Fibroblast of lung (primary cell): ENCODE results near the gene CHFR.

Source experiments
- EZH2 ChIP-seq: IDR thresholded peaks from 2 replicates; pipeline ENCODE4 v1.5.1; 2012; ENCODE audit warnings: low read length, control low read depth, mild to moderate bottlenecking; ENCODE audit errors: missing control alignments
- TF ChIP-seq, protein P1 (sequence below), 2 donors: IDR thresholded peaks in 1 of 2; conservative IDR thresholded peaks in 1 of 2; 1 replicate in 1 of 2; 2 replicates in 1 of 2; pipeline ENCODE4 v1.5.1; 2011 to 2012; ENCODE audit warnings: low read length in 2 of 2, control low read depth in 1 of 2, inconsistent platforms in 1 of 2, low read depth in 1 of 2, mild to moderate bottlenecking in 1 of 2

DNA sequence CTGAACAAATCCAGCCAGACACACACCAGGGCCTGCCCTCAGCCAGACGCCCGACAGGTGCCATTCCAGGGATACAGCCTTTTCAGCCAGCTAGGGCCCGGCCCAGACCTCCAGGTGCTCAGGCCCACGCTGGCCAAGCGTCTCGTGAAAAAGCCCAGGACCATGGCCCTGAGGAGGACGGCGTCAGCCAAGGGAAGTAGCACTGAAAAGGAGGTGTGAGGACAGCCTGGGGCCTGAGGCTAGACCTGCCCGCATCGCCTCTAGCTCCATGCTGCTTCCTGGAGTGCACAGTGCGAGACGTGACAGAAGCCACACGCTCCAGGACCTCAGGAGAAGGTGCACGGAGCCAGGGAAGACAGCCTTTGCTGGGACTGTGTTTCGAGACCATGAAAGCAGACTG lies 88.6 kb downstream of the CHFR start:
- TF ChIP-seq, protein P1, sequence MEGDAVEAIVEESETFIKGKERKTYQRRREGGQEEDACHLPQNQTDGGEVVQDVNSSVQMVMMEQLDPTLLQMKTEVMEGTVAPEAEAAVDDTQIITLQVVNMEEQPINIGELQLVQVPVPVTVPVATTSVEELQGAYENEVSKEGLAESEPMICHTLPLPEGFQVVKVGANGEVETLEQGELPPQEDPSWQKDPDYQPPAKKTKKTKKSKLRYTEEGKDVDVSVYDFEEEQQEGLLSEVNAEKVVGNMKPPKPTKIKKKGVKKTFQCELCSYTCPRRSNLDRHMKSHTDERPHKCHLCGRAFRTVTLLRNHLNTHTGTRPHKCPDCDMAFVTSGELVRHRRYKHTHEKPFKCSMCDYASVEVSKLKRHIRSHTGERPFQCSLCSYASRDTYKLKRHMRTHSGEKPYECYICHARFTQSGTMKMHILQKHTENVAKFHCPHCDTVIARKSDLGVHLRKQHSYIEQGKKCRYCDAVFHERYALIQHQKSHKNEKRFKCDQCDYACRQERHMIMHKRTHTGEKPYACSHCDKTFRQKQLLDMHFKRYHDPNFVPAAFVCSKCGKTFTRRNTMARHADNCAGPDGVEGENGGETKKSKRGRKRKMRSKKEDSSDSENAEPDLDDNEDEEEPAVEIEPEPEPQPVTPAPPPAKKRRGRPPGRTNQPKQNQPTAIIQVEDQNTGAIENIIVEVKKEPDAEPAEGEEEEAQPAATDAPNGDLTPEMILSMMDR (conservative IDR thresholded peaks at IDR 0.05 in 1 of 2, IDR thresholded peaks at IDR 0.05 in 1 of 2; ENCODE audit: low read depth in 1 of 2, low read length in 2 of 2), result no peak
- TF ChIP-seq EZH2, result no peak
